BE2C (cell line): Measurements from ENCODE around the gene MRPL10.

ENCODE experiments used
- DNase-seq: peaks from one replicate; pipeline ENCODE4 v3.0.0-alpha.2; 2020
- H3K27me3 ChIP-seq: fragments of 250-450 bp; sonication (Bioruptor Pico); 2 replicates; pipeline ENCODE4 v1.5.1; 2020; ENCODE audit warnings: mild to moderate bottlenecking
- H3K36me3 ChIP-seq: fragments of 250-450 bp; sonication (Bioruptor Pico); 2 replicates; pipeline ENCODE4 v1.5.1; 2020; ENCODE audit warnings: mild to moderate bottlenecking
- H3K4me1 ChIP-seq: fragments of 250-450 bp; sonication (Bioruptor Pico); 2 replicates; pipeline ENCODE4 v1.5.1; 2020
- H3K4me3 ChIP-seq: 2 replicates; pipeline ENCODE4 v1.5.1; 2011; ENCODE audit warnings: low read depth, low read length
- H3K9me3 ChIP-seq: fragments of 250-450 bp; sonication (Bioruptor Pico); 2 replicates; pipeline ENCODE4 v1.5.1; 2020
- CTCF ChIP-seq: IDR thresholded peaks from 2 replicates; pipeline ENCODE4 v1.5.1; 2012; ENCODE audit warnings: mild to moderate bottlenecking, low read depth, low read length

MRPL10 gene

GRCh38 chr17:47843391-47843730, 12.0 kb upstream of the MRPL10 start:
- no peak overlapping the region for H3K4me3 ChIP-seq
- no peaks in the 10 kb centered on the region for H3K36me3 ChIP-seq
- peaks cover 41% of the 10 kb centered on the region for H3K27me3 ChIP-seq
- no peak for TF ChIP-seq CTCF
- H3K4me1 ChIP-seq, result peaks cover 3% of the 10 kb centered on the region; the same call in 1 of the 2 replicates
- no peak for DNase-seq
- no peaks in the 10 kb centered on the region for H3K9me3 ChIP-seq

- TF ChIP-seq CTCF, result no peak
- Histone ChIP-seq H3K4me1 (peaks cover 3% of the 10 kb centered on the region; the same call in 1 of the 2 replicates), H3K36me3 (no peaks in the 10 kb centered on the region), H3K9me3 (no peaks in the 10 kb centered on the region), H3K27me3 (peaks cover 24% of the 10 kb centered on the region), H3K4me3 (peak overlapping the region; percentile 76)
- no peak for DNase-seq
Measured at GRCh38 chr17:47841488-47842291, 10.3 kb upstream of the MRPL10 start.

- H3K4me1 ChIP-seq, result peaks cover 3% of the 10 kb centered on the region; the same call in 1 of the 2 replicates
Measured at GRCh38 chr17:47840742-47841487, 9.6 kb upstream of the MRPL10 start, which contains the start of gene SCRN2. Gene SCRN2 (minus strand): TSS chr17:47841273. CDS start chr17:47840843, 430 bp downstream.

GRCh38 chr17:47840001-47840741, 8.8 kb upstream of the MRPL10 start:
- H3K4me3 ChIP-seq, result peak overlapping the region; percentile 76
- peaks cover 3% of the 10 kb centered on the region; the same call in 1 of the 2 replicates for H3K4me1 ChIP-seq
- no peak for DNase-seq
- TF ChIP-seq CTCF, result no peak
- no peaks in the 10 kb centered on the region for H3K36me3 ChIP-seq
- no peaks in the 10 kb centered on the region for H3K9me3 ChIP-seq
- H3K27me3 ChIP-seq, result peaks cover 9% of the 10 kb centered on the region

More at GRCh38 chr17:47840742-47841487, 9.6 kb upstream of the MRPL10 start, which contains the start of gene SCRN2:
- peak; percentile 90 for DNase-seq
- Histone ChIP-seq H3K4me3 (peak within 1 kb of the TSS; percentile 76), H3K9me3 (no peaks in the 10 kb centered on the region), H3K36me3 (no peaks in the 10 kb centered on the region), H3K27me3 (peaks cover 16% of the 10 kb centered on the region)
- peak; percentile 88 for TF ChIP-seq CTCF

GRCh38 chr17:47839071-47839470, 7.7 kb upstream of the MRPL10 start:
- Histone ChIP-seq H3K4me3 (no peak overlapping the region), H3K9me3 (no peaks in the 10 kb centered on the region), H3K36me3 (no peaks in the 10 kb centered on the region), H3K27me3 (no peaks in the 10 kb centered on the region; the same call in 1 of the 2 replicates), H3K4me1 (no peaks in the 10 kb centered on the region; the same call in 1 of the 2 replicates)
- TF ChIP-seq CTCF, result no peak
- no peak for DNase-seq
